PC-3 (cell line): ENCODE data around the gene HYAL2. TPM values are rescaled to one million over a fixed set of nuclear protein-coding genes. Genes with fewer than 3 reads are reported as not detected.

Experiments
- ATAC-seq: fragments of 200-7000 bp; cut with Tn5 transposase; 2 replicates; pipeline ENCODE4 v1.9.1; 2020; ENCODE audit warnings: mild to moderate bottlenecking, moderate library complexity
- BruUV-seq: library from RNA; stranded (reverse); fragments of 400-500 nt; replicated peaks from 2 replicates; lab custom pipeline; 2021; lab: Mats Ljungman, UMichigan
- CTCF ChIA-PET: fragments of 300-600 bp; sonication (Branson Sonifier 250); formaldehyde crosslinking; loops from one replicate; lab custom pipeline; 2022; ENCODE audit warnings: antibody characterized with exemption; lab: Charles Lee
- POLR2A ChIA-PET: fragments of 300-600 bp; sonication (Branson Sonifier 250); formaldehyde crosslinking; loops from one replicate; lab custom pipeline; 2022; ENCODE audit warnings: antibody characterized with exemption; ENCODE audit not compliant: unreplicated experiment; lab: Charles Lee
- DNase-seq: peaks from one replicate; pipeline ENCODE4 v3.0.0-alpha.2; 2015
- H2AFZ ChIP-seq: fragments of 300-600 bp; sonication (generic); 2 replicates; pipeline ENCODE4 v1.6.0; 2016; ENCODE audit warnings: antibody characterized with exemption, low read length
- H3F3A ChIP-seq: fragments of 300-600 bp; sonication (generic); one replicate; pipeline ENCODE4 v1.6.0; 2017; ENCODE audit warnings: antibody characterized with exemption, low read length, control low read depth, mild to moderate bottlenecking; ENCODE audit not compliant: unreplicated experiment
- H3K27ac ChIP-seq: fragments of 300-600 bp; sonication (generic); 2 replicates; pipeline ENCODE4 v1.5.1; 2016; ENCODE audit warnings: mild to moderate bottlenecking, low read length
- H3K27me3 ChIP-seq: fragments of 300-600 bp; sonication (generic); 2 replicates; pipeline ENCODE4 v1.6.1; 2016; ENCODE audit warnings: low read length, mixed read lengths
- H3K36me3 ChIP-seq: fragments of 300-600 bp; sonication (generic); 2 replicates; pipeline ENCODE4 v1.6.1; 2016; ENCODE audit warnings: low read depth, mixed run types, low read length, mixed read lengths
- H3K4me1 ChIP-seq: fragments of 300-600 bp; sonication (generic); 2 replicates; pipeline ENCODE4 v1.5.1; 2016; ENCODE audit warnings: low read length; ENCODE audit not compliant: insufficient read depth
- H3K4me2 ChIP-seq: fragments of 300-600 bp; sonication (generic); 2 replicates; pipeline ENCODE4 v1.6.0; 2016; ENCODE audit warnings: low read length
- H3K4me3 ChIP-seq: fragments of 300-600 bp; sonication (generic); 2 replicates; pipeline ENCODE4 v1.5.1; 2016; ENCODE audit warnings: mild to moderate bottlenecking, low read length, mixed read lengths
- H3K79me2 ChIP-seq: fragments of 300-600 bp; sonication (generic); 2 replicates; pipeline ENCODE4 v1.6.1; 2017; ENCODE audit warnings: low read length, mixed read lengths
- H3K9ac ChIP-seq: fragments of 300-600 bp; sonication (generic); 2 replicates; pipeline ENCODE4 v1.6.0; 2016; ENCODE audit warnings: mild to moderate bottlenecking, low read length
- H3K9me2 ChIP-seq: fragments of 300-600 bp; sonication (generic); replicated peaks from 2 replicates; pipeline ENCODE4 v1.6.1; 2016; ENCODE audit warnings: mixed run types, low read length, mixed read lengths
- H3K9me3 ChIP-seq: fragments of 300-600 bp; sonication (generic); 2 replicates; pipeline ENCODE4 v1.6.1; 2016; ENCODE audit warnings: low read length, mixed read lengths
- H4K20me1 ChIP-seq: fragments of 300-600 bp; sonication (generic); 2 replicates; pipeline ENCODE4 v1.6.1; 2016; ENCODE audit warnings: low read length, mixed read lengths
- CTCF ChIP-seq: fragments of 300-600 bp; sonication (generic); conservative IDR thresholded peaks from 2 replicates; pipeline ENCODE4 v1.5.1; 2017; ENCODE audit warnings: antibody characterized with exemption, low read depth, mild to moderate bottlenecking, low read length
- EZH2 ChIP-seq: fragments of 300-600 bp; sonication (generic); IDR thresholded peaks from one replicate; pipeline ENCODE4 v1.6.1; 2017; ENCODE audit warnings: antibody characterized with exemption, mild to moderate bottlenecking, low read length; ENCODE audit not compliant: unreplicated experiment
- EZH2phosphoT487 ChIP-seq: fragments of 300-600 bp; sonication (generic); IDR thresholded peaks from 2 replicates; pipeline ENCODE4 v1.6.1; 2018; ENCODE audit warnings: mild to moderate bottlenecking, antibody characterized with exemption, low read length, borderline replicate concordance
- intact Hi-C: fragments of 100-400 bp; cut with micrococcal nuclease; formaldehyde crosslinking; loops from 2 replicates; pipeline ENCODE4 v1.9.0; 2023
- total RNA-seq: library from RNA; depleted of rRNA; stranded (reverse); fragments of >200 nt; gene quantifications from 2 replicates; pipeline ENCODE4 v1.2.3, GENCODE V29; 2014

HYAL2 gene
- total RNA-seq, 1 experiment from 2014 or later = 97.8 TPM

GRCh38 chr3:50354850-50355249, 32.3 kb upstream of the HYAL2 start:
- no peak overlapping the region for H3K4me2 ChIP-seq
- peaks cover 81% of the 10 kb centered on the region for H3K79me2 ChIP-seq
- H3K9ac ChIP-seq = no peak overlapping the region
- no peaks in the 10 kb centered on the region for H3F3A ChIP-seq
- H3K4me3 ChIP-seq = no peak overlapping the region
- ChIA-PET POLR2A (interaction anchor here (0.7 kb wide), 1 partner anchor 1014 kb away, joined by 3 read pairs; no protein-coding TSS in a partner anchor), CTCF (no interaction called here)
- no TSS peak for BruUV-seq
- TF ChIP-seq EZH2phosphoT487 (no peak), CTCF (no peak), EZH2 (no peak)
- intact Hi-C loops = loop anchor here (5.0 kb wide), 2 partner anchors 257 to 1032 kb away; partner anchors contain the start of genes CISH and MANF
- H2AFZ ChIP-seq = no peak overlapping the region
- DNase-seq (no peak), ATAC-seq (no peak)
- H3K9me2 ChIP-seq = no peaks in the 10 kb centered on the region
- peaks cover 34% of the 10 kb centered on the region for H3K36me3 ChIP-seq
- no peak overlapping the region for H3K27ac ChIP-seq
- no peaks in the 10 kb centered on the region for H3K27me3 ChIP-seq
- peaks cover 36% of the 10 kb centered on the region for H4K20me1 ChIP-seq
- no peaks in the 10 kb centered on the region for H3K9me3 ChIP-seq
- H3K4me1 ChIP-seq = peaks cover 54% of the 10 kb centered on the region

GRCh38 chr3:50354186-50354764, 31.7 kb upstream of the HYAL2 start:
- Histone ChIP-seq H3K4me1 (peaks cover 57% of the 10 kb centered on the region), H3K79me2 (peaks cover 86% of the 10 kb centered on the region), H3F3A (no peaks in the 10 kb centered on the region), H3K9me3 (no peaks in the 10 kb centered on the region), H3K27ac (no peak overlapping the region), H3K9ac (no peak overlapping the region), H3K27me3 (no peaks in the 10 kb centered on the region), H3K36me3 (peaks cover 34% of the 10 kb centered on the region), H3K4me3 (no peak overlapping the region), H3K4me2 (no peak overlapping the region), H2AFZ (no peak overlapping the region), H4K20me1 (peaks cover 36% of the 10 kb centered on the region), H3K9me2 (no peaks in the 10 kb centered on the region)
- intact Hi-C loops = loop anchor here (5.0 kb wide), 2 partner anchors 258 to 1033 kb away; partner anchors contain the start of genes CISH and MANF
- no TSS peak for BruUV-seq
- ATAC-seq (no peak), DNase-seq (no peak)
- ChIA-PET POLR2A (interaction anchor here (0.7 kb wide), 1 partner anchor 190 kb away, joined by 3 read pairs; no protein-coding TSS in a partner anchor), CTCF (no interaction called here)
- TF ChIP-seq EZH2 = no peak
- no peak for TF ChIP-seq EZH2phosphoT487
- no peak for TF ChIP-seq CTCF
